H1 (cell line): ENCODE data around the gene KCNN1. TPM values are rescaled to one million over a fixed set of nuclear protein-coding genes. Genes with fewer than 3 reads are reported as not detected.

Source experiments
- CTCF ChIA-PET: fragments of 300-600 bp; sonication (Branson Sonifier 250); formaldehyde crosslinking; loops from one replicate; lab custom pipeline; 2021; ENCODE audit not compliant: partially characterized antibody; lab: Charles Lee
- POLR2A ChIA-PET: fragments of 300-600 bp; sonication (Branson Sonifier 250); formaldehyde crosslinking; loops from one replicate; lab custom pipeline; 2021; ENCODE audit warnings: inconsistent platforms; ENCODE audit not compliant: partially characterized antibody; lab: Charles Lee
- DNase-seq, 2 experiments: peaks; one replicate each; pipeline versions ENCODE4 v3.0.0 to v3.0.0-alpha.2; 2010 to 2022; ENCODE audit warnings: low spot score in 2 of 2, low read depth in 1 of 2, mixed read lengths in 1 of 2
- FAIRE-seq: peaks from 2 replicates; lab custom pipeline; 2011; peaks lifted over from hg19 to GRCh38; lab: Jason Lieb, UNC
- H2AFZ ChIP-seq: 2 replicates; pipeline ENCODE4 v1.8.1; 2012; ENCODE audit warnings: low read length, inconsistent platforms
- H2AK5ac ChIP-seq: 2 replicates; pipeline ENCODE4 v1.6.1; 2013; ENCODE audit warnings: low read depth, low read length
- H2BK120ac ChIP-seq: replicated peaks from 2 replicates; pipeline ENCODE3; 2013; ENCODE audit warnings: low read depth, low read length, inconsistent platforms
- H2BK12ac ChIP-seq: 2 replicates; pipeline ENCODE4 v1.6.1; 2013; ENCODE audit warnings: low read depth, low read length
- H2BK15ac ChIP-seq: 2 replicates; pipeline ENCODE4 v1.6.1; 2013; ENCODE audit warnings: low read length
- H2BK20ac ChIP-seq: 2 replicates; pipeline ENCODE4 v1.6.1; 2013; ENCODE audit warnings: low read length
- H2BK5ac ChIP-seq: 2 replicates; pipeline ENCODE4 v1.6.1; 2013; ENCODE audit warnings: low read depth, low read length
- H3K14ac ChIP-seq: 2 replicates; pipeline ENCODE4 v1.6.1; 2013; ENCODE audit warnings: inconsistent platforms; ENCODE audit not compliant: insufficient read length
- H3K18ac ChIP-seq: 2 replicates; pipeline ENCODE4 v1.6.1; 2013; ENCODE audit warnings: low read length; ENCODE audit errors: extremely low read depth
- H3K23ac ChIP-seq: 2 replicates; pipeline ENCODE4 v1.6.1; 2013; ENCODE audit warnings: inconsistent platforms; ENCODE audit not compliant: insufficient read length
- H3K23me2 ChIP-seq: 2 replicates; pipeline ENCODE4 v1.6.1; 2013; ENCODE audit warnings: low read depth, low read length
- H3K27ac ChIP-seq: 2 replicates; pipeline ENCODE4 v1.6.1; 2011; ENCODE audit warnings: low read depth, low read length, inconsistent platforms
- H3K27me3 ChIP-seq, 4 experiments: replicated peaks in 1 of 4; 1 replicate in 1 of 4; 2 replicates in 3 of 4; pipeline versions ENCODE4 v1.6.1 to v1.8.1; 2011 to 2013; ENCODE audit warnings: low read length in 3 of 4, mild to moderate bottlenecking in 3 of 4, inconsistent platforms in 2 of 4, mixed read lengths in 2 of 4, moderate library complexity in 1 of 4; ENCODE audit not compliant: control insufficient read depth in 3 of 4, insufficient read depth in 3 of 4; ENCODE audit errors: extremely low read depth in 1 of 4
- H3K36me3 ChIP-seq, 4 experiments: 2 replicates each; pipeline versions ENCODE4 v1.6.1 to v1.8.1; 2011 to 2013; ENCODE audit warnings: mild to moderate bottlenecking in 4 of 4, low read length in 3 of 4, moderate library complexity in 2 of 4, control low read depth in 1 of 4, inconsistent platforms in 1 of 4; ENCODE audit not compliant: insufficient read depth in 4 of 4, control insufficient read depth in 2 of 4
- H3K4ac ChIP-seq: replicated peaks from 2 replicates; pipeline ENCODE3; 2013; ENCODE audit warnings: low read length, low read depth, mixed read lengths, inconsistent platforms; ENCODE audit not compliant: insufficient read length
- H3K4me1 ChIP-seq, 4 experiments: replicated peaks in 1 of 4; 1 replicate in 1 of 4; 2 replicates in 3 of 4; pipeline versions ENCODE4 v1.6.1 to v1.8.1; 2011 to 2013; ENCODE audit warnings: low read length in 3 of 4, inconsistent platforms in 2 of 4, mixed read lengths in 1 of 4; ENCODE audit not compliant: insufficient read depth in 4 of 4, control insufficient read depth in 3 of 4
- H3K4me2 ChIP-seq, 2 experiments: 2 replicates each; pipeline versions ENCODE4 v1.6.1 to v1.8.1; 2011 to 2013; ENCODE audit warnings: low read depth in 2 of 2, low read length in 2 of 2, control low read depth in 1 of 2, inconsistent platforms in 1 of 2, mild to moderate bottlenecking in 1 of 2; ENCODE audit not compliant: insufficient read depth in 1 of 2
- H3K4me3 ChIP-seq, 4 experiments: fragments of 200-600, 300-600 bp in 1 of 4; sonication (generic), shearing (Covaris generic), sonication (Bioruptor Twin) in 1 of 4; 2 replicates each; pipeline versions ENCODE4 v1.5.1 to v1.8.1; 2011 to 2016; ENCODE audit warnings: low read length in 4 of 4, low read depth in 3 of 4, control low read depth in 2 of 4, inconsistent platforms in 2 of 4, mild to moderate bottlenecking in 2 of 4, mixed read lengths in 1 of 4, moderate library complexity in 1 of 4; ENCODE audit not compliant: insufficient read depth in 2 of 4; ENCODE audit errors: extremely low read depth in 1 of 4
- H3K56ac ChIP-seq: replicated peaks from 2 replicates; pipeline ENCODE3; 2013; ENCODE audit warnings: low read depth, mild to moderate bottlenecking, mixed read lengths, low read length, inconsistent platforms; ENCODE audit not compliant: insufficient read length
- H3K79me1 ChIP-seq: 2 replicates; pipeline ENCODE4 v1.6.1; 2013; ENCODE audit warnings: low read depth, low read length, control low read depth
- H3K79me2 ChIP-seq, 2 experiments: 2 replicates each; pipeline versions ENCODE4 v1.6.1 to v1.8.1; 2012 to 2013; ENCODE audit warnings: low read length in 2 of 2, mild to moderate bottlenecking in 2 of 2, inconsistent platforms in 1 of 2; ENCODE audit not compliant: insufficient read depth in 2 of 2, control insufficient read depth in 1 of 2
- H3K9ac ChIP-seq, 4 experiments: replicated peaks in 1 of 4; 1 replicate in 1 of 4; 2 replicates in 3 of 4; pipeline versions ENCODE4 v1.6.1 to v1.8.1; 2011 to 2013; ENCODE audit warnings: low read depth in 3 of 4, low read length in 3 of 4, control low read depth in 2 of 4, mild to moderate bottlenecking in 2 of 4, moderate library complexity in 2 of 4, inconsistent platforms in 1 of 4; ENCODE audit errors: extremely low read depth in 1 of 4
- H3K9me3 ChIP-seq, 2 experiments: 2 replicates each; pipeline versions ENCODE4 v1.6.1 to v1.8.1; 2012 to 2013; ENCODE audit warnings: mild to moderate bottlenecking in 2 of 2, moderate library complexity in 2 of 2, control low read depth in 1 of 2, inconsistent platforms in 1 of 2, low read depth in 1 of 2, low read length in 1 of 2, mixed read lengths in 1 of 2; ENCODE audit not compliant: insufficient read depth in 2 of 2
- H4K20me1 ChIP-seq, 2 experiments: replicated peaks in 1 of 2; 2 replicates each; pipeline versions ENCODE3 to v1.8.1; 2011 to 2013; ENCODE audit warnings: inconsistent platforms in 2 of 2, low read length in 2 of 2, mild to moderate bottlenecking in 1 of 2; ENCODE audit not compliant: insufficient read depth in 2 of 2, control insufficient read depth in 1 of 2
- H4K5ac ChIP-seq: 2 replicates; pipeline ENCODE4 v1.6.1; 2013; ENCODE audit warnings: low read length, low read depth, mixed read lengths, inconsistent platforms; ENCODE audit not compliant: insufficient read length
- H4K8ac ChIP-seq: 2 replicates; pipeline ENCODE4 v1.8.0; 2013; ENCODE audit warnings: mild to moderate bottlenecking, moderate library complexity, low read length, inconsistent platforms; ENCODE audit not compliant: insufficient read depth; ENCODE audit errors: extremely low read depth
- H4K91ac ChIP-seq: replicated peaks from 2 replicates; pipeline ENCODE3; 2013; ENCODE audit warnings: low read length, mixed read lengths, inconsistent platforms; ENCODE audit not compliant: insufficient read length
- BRCA1 ChIP-seq: IDR thresholded peaks from 2 replicates; pipeline ENCODE4 v1.6.1; 2012; ENCODE audit warnings: low read depth, low read length, improper control_type of control experiment
- CTBP2 ChIP-seq: IDR thresholded peaks from 2 replicates; pipeline ENCODE4 v1.7.0; 2011; ENCODE audit warnings: borderline replicate concordance, mild to moderate bottlenecking, moderate library complexity, mixed read lengths, low read length; ENCODE audit not compliant: insufficient read depth, insufficient read length
- SIX5 ChIP-seq: IDR thresholded peaks from 2 replicates; pipeline ENCODE4 v1.6.1; 2011; ENCODE audit warnings: mild to moderate bottlenecking, low read depth, low read length
- SUZ12 ChIP-seq: fragments of 200-600 bp; sonication (generic); IDR thresholded peaks from 2 replicates; pipeline ENCODE4 v1.6.1; 2012; ENCODE audit warnings: mild to moderate bottlenecking, inconsistent platforms, low read length, moderate library complexity, mixed read lengths
- TCF12 ChIP-seq: IDR thresholded peaks from 2 replicates; pipeline ENCODE4 v1.6.1; 2011; ENCODE audit warnings: low read depth, mild to moderate bottlenecking, low read length
- WGBS, 2 experiments: shearing (Covaris generic) in 1 of 2; methylation state at CpG; one replicate each; pipeline versions ENCODE4 v1.1.6 to v1.1.7; 2013 to 2015; ENCODE audit warnings: low lambda C conversion rate in 2 of 2, mixed read lengths in 2 of 2, inconsistent platforms in 1 of 2, low coverage in 1 of 2, missing lambda C conversion rate in 1 of 2; ENCODE audit not compliant: insufficient replicate concordance in 2 of 2, insufficient coverage in 1 of 2, insufficient read length in 1 of 2; ENCODE audit errors: extremely low coverage in 1 of 2, missing lambda C conversion rate in 1 of 2; 5-methylcytosine and 5-hydroxymethylcytosine counted together
- polyA plus RNA-seq, 7 experiments: library from polyadenylated mRNA; depleted of rRNA in 3 of 7; stranded (reverse) in 5 of 7; unstranded in 2 of 7; fragments of >200 nt in 5 of 7; fragments of 200-250 nt in 2 of 7; gene quantifications; 1 replicate in 5 of 7; 2 replicates in 1 of 7; 4 replicates in 1 of 7; pipeline versions ENCODE4 v1.2.1 to v1.2.3, GENCODE V29; 2011 to 2013; ENCODE audit warnings: missing spikeins in 2 of 7, mixed read lengths in 2 of 7
- total RNA-seq: library from RNA; stranded (reverse); fragmentation: NEBNext Ultra II Directional; extraction: Animal tissue kit (Norgen Biotek cat#: 25700); gene quantifications from 2 replicates; pipeline ENCODE4 v1.2.1, GENCODE V29; 2021

The KCNN1 gene
- total and polyA plus RNA-seq, 2 of the 8 experiments (the other 6 are each of a cell fraction or from before 2014, with no cell fraction given): 11.0 to 12.5 TPM

GRCh38 chr19:18017275-18018083 lies 50.6 kb downstream of the KCNN1 start:
- Histone ChIP-seq H2BK20ac (no peak overlapping the region), H2AK5ac (no peak overlapping the region), H3K27ac (no peak overlapping the region), H4K5ac (no peak overlapping the region), H3K14ac (no peak overlapping the region), H2BK15ac (peak overlapping the region; percentile 53; the same call in 1 of the 2 replicates), H2AFZ (no peak overlapping the region), H2BK5ac (no peak overlapping the region), H2BK120ac (no peak overlapping the region), H3K79me2 (no peaks in the 10 kb centered on the region), H3K27me3 (no peaks in the 10 kb centered on the region; a peak in 1 of 7 replicates), H3K4me1 (peaks cover 0 to 3% (median 1%) of the 10 kb centered on the region in 4 experiments; a peak in 1 of 7 replicates), H3K79me1 (no peaks in the 10 kb centered on the region), H4K20me1 (no peaks in the 10 kb centered on the region), H3K56ac (no peak overlapping the region), H3K9me3 (no peaks in the 10 kb centered on the region), H4K91ac (peak overlapping the region; percentile 47), H3K36me3 (no peaks in the 10 kb centered on the region), H3K4me3 (no peak overlapping the region), H3K23me2 (no peaks in the 10 kb centered on the region), H2BK12ac (no peak overlapping the region), H3K18ac (no peak overlapping the region), H3K9ac (no peak overlapping the region), H3K4me2 (no peak overlapping the region), H3K4ac (no peak overlapping the region), H4K8ac (no peak overlapping the region; the same call in 1 of the 2 replicates), H3K23ac (no peak overlapping the region)
- 84% methylated on average over 15 of the region's 15 CpGs; no CpG with 5 or more reads in 1 of the 2 experiments for WGBS, 2 experiments
- ChIA-PET CTCF (interaction anchor here (0.6 to 1.4 kb wide), 8 partner anchors 9 to 143 kb away, joined by 3 to 7 read pairs (median 4); no protein-coding TSS in a partner anchor), POLR2A (interaction anchor here (0.7 kb wide), 1 partner anchor 158 kb away, joined by 3 read pairs; the partner anchor contains the start of gene RPL18A)
- FAIRE-seq (no peak), DNase-seq (no peak)
- TF ChIP-seq TCF12 (no peak), BRCA1 (no peak), SIX5 (no peak), CTBP2 (no peak), SUZ12 (no peak)
